Measurements from ENCODE around the gene REC8. TPM values are rescaled to one million over a fixed set of nuclear protein-coding genes. Genes with fewer than 3 reads are reported as not detected.

Gene REC8
- total and polyA plus RNA-seq, 2 of the 13 experiments (the other 11 are each of a cell fraction or from before 2014, with no cell fraction given) = 3.4 to 14.7 TPM

DNA sequence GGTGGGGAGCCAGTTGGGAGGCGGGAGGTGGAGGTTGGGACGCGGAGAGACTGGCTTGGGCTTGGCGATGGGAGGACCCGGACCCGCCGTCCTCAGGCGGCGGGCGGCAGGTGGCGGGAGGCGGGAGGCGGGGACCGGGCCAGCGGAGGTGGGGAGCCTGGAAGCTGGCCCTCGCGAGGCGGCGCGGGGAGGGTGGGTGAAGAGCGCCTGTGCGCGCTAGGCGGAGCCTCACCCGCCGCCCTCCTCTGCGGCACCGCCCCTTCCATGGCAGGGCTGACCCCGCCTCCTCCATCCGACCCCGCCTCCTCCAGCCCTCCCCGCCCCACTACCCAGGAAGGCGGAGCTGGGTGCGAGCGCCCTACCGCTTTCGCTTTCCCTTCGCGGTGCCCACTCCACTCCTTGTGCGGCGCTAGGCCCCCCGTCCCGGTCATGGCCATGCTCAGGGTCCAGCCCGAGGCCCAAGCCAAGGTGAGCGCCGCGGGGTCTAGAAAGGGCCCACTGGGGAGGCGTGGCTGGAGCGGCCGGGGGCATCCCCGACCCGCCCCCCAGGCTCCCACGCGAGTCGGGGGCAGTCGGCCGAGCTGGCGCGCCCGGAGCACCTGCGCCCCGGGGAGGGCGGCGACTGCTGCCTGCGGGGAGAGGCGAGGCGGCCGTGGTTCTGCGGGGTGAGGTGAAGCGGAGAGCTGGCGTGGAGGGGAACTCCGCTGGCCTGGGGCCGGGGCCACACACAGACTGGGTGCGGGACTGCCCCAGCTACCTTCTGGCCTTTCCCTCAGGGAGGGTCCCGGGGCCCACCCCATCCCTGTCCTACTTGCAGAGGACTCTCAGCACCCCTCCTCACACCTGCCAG lies 35.8 kb upstream of the REC8 start, which contains the start of gene PSME1 (continued):
- TF ChIP-seq, protein P1, sequence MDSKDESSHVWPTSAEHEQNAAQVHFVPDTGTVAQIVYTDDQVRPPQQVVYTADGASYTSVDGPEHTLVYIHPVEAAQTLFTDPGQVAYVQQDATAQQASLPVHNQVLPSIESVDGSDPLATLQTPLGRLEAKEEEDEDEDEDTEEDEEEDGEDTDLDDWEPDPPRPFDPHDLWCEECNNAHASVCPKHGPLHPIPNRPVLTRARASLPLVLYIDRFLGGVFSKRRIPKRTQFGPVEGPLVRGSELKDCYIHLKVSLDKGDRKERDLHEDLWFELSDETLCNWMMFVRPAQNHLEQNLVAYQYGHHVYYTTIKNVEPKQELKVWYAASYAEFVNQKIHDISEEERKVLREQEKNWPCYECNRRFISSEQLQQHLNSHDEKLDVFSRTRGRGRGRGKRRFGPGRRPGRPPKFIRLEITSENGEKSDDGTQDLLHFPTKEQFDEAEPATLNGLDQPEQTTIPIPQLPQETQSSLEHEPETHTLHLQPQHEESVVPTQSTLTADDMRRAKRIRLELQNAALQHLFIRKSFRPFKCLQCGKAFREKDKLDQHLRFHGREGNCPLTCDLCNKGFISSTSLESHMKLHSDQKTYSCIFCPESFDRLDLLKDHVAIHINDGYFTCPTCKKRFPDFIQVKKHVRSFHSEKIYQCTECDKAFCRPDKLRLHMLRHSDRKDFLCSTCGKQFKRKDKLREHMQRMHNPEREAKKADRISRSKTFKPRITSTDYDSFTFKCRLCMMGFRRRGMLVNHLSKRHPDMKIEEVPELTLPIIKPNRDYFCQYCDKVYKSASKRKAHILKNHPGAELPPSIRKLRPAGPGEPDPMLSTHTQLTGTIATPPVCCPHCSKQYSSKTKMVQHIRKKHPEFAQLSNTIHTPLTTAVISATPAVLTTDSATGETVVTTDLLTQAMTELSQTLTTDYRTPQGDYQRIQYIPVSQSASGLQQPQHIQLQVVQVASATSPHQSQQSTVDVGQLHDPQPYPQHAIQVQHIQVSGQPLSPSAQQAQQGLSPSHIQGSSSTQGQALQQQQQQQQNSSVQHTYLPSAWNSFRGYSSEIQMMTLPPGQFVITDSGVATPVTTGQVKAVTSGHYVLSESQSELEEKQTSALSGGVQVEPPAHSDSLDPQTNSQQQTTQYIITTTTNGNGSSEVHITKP (CRISPR knock-in tag; IDR thresholded peaks at IDR 0.05; ENCODE audit: low read depth) = peak; percentile 73
- TF ChIP-seq ZNF205 (CRISPR knock-in tag; IDR thresholded peaks at IDR 0.05) (no peak; the same call in 1 of the 2 replicates), MZF1 (CRISPR knock-in tag; IDR thresholded peaks at IDR 0.05; ENCODE audit: borderline replicate concordance) (0 out of 2 replicates have a peak, but pooled peaks have one; percentile 65), ZNF136 (CRISPR knock-in tag; IDR thresholded peaks at IDR 0.05; ENCODE audit: low read depth) (peak; percentile 91; the same call in 1 of the 2 replicates), ONECUT2 (CRISPR knock-in tag; IDR thresholded peaks at IDR 0.05) (no peak; the same call in 1 of the 2 replicates), PHF5A (CRISPR knock-in tag; IDR thresholded peaks at IDR 0.05; ENCODE audit: low read depth, unreplicated experiment) (no peak), HOXA7 (CRISPR knock-in tag; IDR thresholded peaks at IDR 0.05) (no peak), TBL1XR1 (IDR thresholded peaks at IDR 0.05; ENCODE audit: borderline replicate concordance, low read length, partially characterized antibody) (no peak), STAT5B (CRISPR knock-in tag; IDR thresholded peaks at IDR 0.05) (no peak; the same call in none of the 2 replicates)
- TF ChIP-seq, protein P2, sequence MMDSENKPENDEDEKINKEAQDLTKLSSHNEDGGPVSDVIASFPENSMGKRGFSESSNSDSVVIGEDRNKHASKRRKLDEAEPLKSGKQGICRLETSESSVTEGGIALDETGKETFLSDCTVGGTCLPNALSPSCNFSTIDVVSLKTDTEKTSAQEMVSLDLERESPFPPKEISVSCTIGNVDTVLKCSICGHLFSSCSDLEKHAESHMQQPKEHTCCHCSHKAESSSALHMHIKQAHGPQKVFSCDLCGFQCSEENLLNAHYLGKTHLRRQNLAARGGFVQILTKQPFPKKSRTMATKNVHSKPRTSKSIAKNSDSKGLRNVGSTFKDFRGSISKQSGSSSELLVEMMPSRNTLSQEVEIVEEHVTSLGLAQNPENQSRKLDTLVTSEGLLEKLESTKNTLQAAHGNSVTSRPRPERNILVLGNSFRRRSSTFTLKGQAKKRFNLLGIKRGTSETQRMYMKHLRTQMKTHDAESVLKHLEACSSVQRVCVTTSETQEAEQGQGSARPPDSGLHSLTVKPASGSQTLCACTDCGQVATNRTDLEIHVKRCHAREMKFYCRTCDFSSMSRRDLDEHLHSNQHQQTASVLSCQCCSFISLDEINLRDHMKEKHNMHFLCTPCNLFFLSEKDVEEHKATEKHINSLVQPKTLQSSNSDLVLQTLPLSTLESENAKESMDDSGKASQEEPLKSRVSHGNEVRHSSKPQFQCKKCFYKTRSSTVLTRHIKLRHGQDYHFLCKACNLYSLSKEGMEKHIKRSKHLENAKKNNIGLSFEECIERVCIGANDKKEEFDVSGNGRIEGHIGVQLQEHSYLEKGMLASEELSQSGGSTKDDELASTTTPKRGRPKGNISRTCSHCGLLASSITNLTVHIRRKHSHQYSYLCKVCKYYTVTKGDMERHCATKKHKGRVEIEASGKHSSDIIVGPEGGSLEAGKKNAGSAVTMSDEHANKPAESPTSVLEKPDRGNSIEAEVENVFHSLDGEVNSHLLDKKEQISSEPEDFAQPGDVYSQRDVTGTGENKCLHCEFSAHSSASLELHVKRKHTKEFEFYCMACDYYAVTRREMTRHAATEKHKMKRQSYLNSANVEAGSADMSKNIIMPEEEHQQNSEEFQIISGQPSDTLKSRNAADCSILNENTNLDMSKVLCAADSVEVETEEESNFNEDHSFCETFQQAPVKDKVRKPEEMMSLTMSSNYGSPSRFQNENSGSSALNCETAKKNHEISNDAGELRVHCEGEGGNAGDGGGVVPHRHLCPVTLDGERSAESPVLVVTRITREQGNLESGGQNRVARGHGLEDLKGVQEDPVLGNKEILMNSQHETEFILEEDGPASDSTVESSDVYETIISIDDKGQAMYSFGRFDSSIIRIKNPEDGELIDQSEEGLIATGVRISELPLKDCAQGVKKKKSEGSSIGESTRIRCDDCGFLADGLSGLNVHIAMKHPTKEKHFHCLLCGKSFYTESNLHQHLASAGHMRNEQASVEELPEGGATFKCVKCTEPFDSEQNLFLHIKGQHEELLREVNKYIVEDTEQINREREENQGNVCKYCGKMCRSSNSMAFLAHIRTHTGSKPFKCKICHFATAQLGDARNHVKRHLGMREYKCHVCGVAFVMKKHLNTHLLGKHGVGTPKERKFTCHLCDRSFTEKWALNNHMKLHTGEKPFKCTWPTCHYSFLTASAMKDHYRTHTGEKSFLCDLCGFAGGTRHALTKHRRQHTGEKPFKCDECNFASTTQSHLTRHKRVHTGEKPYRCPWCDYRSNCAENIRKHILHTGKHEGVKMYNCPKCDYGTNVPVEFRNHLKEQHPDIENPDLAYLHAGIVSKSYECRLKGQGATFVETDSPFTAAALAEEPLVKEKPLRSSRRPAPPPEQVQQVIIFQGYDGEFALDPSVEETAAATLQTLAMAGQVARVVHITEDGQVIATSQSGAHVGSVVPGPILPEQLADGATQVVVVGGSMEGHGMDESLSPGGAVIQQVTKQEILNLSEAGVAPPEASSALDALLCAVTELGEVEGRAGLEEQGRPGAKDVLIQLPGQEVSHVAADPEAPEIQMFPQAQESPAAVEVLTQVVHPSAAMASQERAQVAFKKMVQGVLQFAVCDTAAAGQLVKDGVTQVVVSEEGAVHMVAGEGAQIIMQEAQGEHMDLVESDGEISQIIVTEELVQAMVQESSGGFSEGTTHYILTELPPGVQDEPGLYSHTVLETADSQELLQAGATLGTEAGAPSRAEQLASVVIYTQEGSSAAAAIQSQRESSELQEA (CRISPR knock-in tag; IDR thresholded peaks at IDR 0.05; ENCODE audit: not compliant biosample characterization) = peak; percentile 89
- TF ChIP-seq, protein P3, sequence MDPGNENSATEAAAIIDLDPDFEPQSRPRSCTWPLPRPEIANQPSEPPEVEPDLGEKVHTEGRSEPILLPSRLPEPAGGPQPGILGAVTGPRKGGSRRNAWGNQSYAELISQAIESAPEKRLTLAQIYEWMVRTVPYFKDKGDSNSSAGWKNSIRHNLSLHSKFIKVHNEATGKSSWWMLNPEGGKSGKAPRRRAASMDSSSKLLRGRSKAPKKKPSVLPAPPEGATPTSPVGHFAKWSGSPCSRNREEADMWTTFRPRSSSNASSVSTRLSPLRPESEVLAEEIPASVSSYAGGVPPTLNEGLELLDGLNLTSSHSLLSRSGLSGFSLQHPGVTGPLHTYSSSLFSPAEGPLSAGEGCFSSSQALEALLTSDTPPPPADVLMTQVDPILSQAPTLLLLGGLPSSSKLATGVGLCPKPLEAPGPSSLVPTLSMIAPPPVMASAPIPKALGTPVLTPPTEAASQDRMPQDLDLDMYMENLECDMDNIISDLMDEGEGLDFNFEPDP (CRISPR knock-in tag; conservative IDR thresholded peaks at IDR 0.05) = no peak

Measured in HepG2 (cell line).